ENCODE data around the gene PSMA6.

DNA sequence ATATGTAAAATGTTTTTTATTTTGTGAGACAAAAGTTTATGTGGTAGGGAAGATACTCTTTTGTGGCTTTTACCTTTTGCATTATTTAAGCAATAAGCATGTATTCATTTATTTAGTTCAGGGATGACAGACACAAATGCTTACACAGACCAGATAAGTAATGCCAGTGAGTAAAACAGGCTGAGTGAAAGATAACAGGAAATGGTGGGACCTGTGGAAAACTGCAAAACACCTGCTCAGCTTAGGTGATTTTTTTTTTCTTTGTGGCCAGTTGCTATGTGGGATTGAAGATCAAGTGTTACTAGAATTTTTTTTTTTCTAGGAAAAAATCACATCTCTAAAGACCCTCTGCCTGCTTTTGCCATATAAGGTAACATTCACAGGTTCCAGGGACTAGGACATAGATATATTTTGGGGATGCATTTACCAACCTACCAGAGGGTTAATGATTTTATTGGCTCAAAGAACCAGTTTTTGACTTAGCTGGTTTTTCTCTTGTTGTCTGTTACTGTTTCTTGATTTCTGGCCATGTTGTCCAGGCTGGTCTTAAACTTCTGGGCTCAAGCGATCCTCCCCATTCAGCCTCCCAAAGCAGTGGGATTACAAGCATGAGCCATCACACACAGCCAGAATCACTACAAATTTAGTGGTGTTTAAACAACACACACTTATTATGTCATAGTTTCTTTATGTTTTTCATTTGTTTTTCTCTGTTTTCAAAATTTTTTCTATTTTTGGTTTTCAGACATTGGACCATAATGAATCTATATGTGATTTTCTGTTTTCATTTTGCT is 9.8 kb downstream of the PSMA6 start:
- TF ChIP-seq CTCF (tag by site-specific recombination; IDR thresholded peaks at IDR 0.05) (no peak), ZNF121 (tag by site-specific recombination; IDR thresholded peaks at IDR 0.05) (no peak), ATF2 (tag by site-specific recombination; IDR thresholded peaks at IDR 0.05; ENCODE audit: low read depth) (no peak)
